Measurements from ENCODE around the gene DUSP1.

DUSP1 gene

GRCh38 chr5:172802567-172803176, 31.7 kb upstream of the DUSP1 start:
- peaks cover 10% of the 10 kb centered on the region for H3K4me1 ChIP-seq (ENCODE audit: insufficient read depth, low read length, poor library complexity, severe bottlenecking)
- TF ChIP-seq EZH2phosphoT487 (IDR thresholded peaks at IDR 0.05; ENCODE audit: borderline replicate concordance) (no peak), CTCF (conservative IDR thresholded peaks at IDR 0.05; ENCODE audit: low read length) (no peak)
- no peak overlapping the region for H3K4me3 ChIP-seq (ENCODE audit: low read length, poor library complexity, severe bottlenecking)
- H3K79me2 ChIP-seq (ENCODE audit: insufficient read depth, low read length) = no peaks in the 10 kb centered on the region
- no peaks in the 10 kb centered on the region for H3K9me3 ChIP-seq (ENCODE audit: insufficient read depth, low read depth, low read length)
- H3K36me3 ChIP-seq (ENCODE audit: insufficient read depth, low read length) = no peaks in the 10 kb centered on the region
- no peaks in the 10 kb centered on the region for H3K9me2 ChIP-seq (replicated peaks; ENCODE audit: low read depth, low read length)
- H3K9ac ChIP-seq (ENCODE audit: low read depth, low read length, poor library complexity, severe bottlenecking) = no peak overlapping the region
- no peak overlapping the region for H3K4me2 ChIP-seq (ENCODE audit: low read depth, low read length, poor library complexity, severe bottlenecking)
- H4K20me1 ChIP-seq (ENCODE audit: insufficient read depth, low read length, poor library complexity, severe bottlenecking) = no peaks in the 10 kb centered on the region
- no peaks in the 10 kb centered on the region for H3K27me3 ChIP-seq (ENCODE audit: insufficient read depth, low read length, poor library complexity, severe bottlenecking)
- no peaks in the 10 kb centered on the region for H3F3A ChIP-seq (ENCODE audit: low read depth)
- H2AFZ ChIP-seq (ENCODE audit: low read length) = no peak overlapping the region

GRCh38 chr5:172802112-172802511, 31.1 kb upstream of the DUSP1 start:
- H3K4me2 ChIP-seq (ENCODE audit: low read depth, low read length, poor library complexity, severe bottlenecking) = no peak overlapping the region

GRCh38 chr5:172801179-172801671, 30.2 kb upstream of the DUSP1 start:
- Histone ChIP-seq H3K9ac (ENCODE audit: low read depth, low read length, poor library complexity, severe bottlenecking) (no peak overlapping the region), H4K20me1 (ENCODE audit: insufficient read depth, low read length, poor library complexity, severe bottlenecking) (no peaks in the 10 kb centered on the region), H3K36me3 (ENCODE audit: insufficient read depth, low read length) (no peaks in the 10 kb centered on the region), H3K79me2 (ENCODE audit: insufficient read depth, low read length) (no peaks in the 10 kb centered on the region), H3F3A (ENCODE audit: low read depth) (no peaks in the 10 kb centered on the region), H3K9me2 (replicated peaks; ENCODE audit: low read depth, low read length) (no peaks in the 10 kb centered on the region), H2AFZ (ENCODE audit: low read length) (no peak overlapping the region), H3K4me3 (ENCODE audit: low read length, poor library complexity, severe bottlenecking) (no peak overlapping the region), H3K4me1 (ENCODE audit: insufficient read depth, low read length, poor library complexity, severe bottlenecking) (peaks cover 10% of the 10 kb centered on the region), H3K27me3 (ENCODE audit: insufficient read depth, low read length, poor library complexity, severe bottlenecking) (no peaks in the 10 kb centered on the region), H3K4me2 (ENCODE audit: low read depth, low read length, poor library complexity, severe bottlenecking) (no peak overlapping the region), H3K9me3 (ENCODE audit: insufficient read depth, low read depth, low read length) (no peaks in the 10 kb centered on the region)
- no peak for TF ChIP-seq CTCF (conservative IDR thresholded peaks at IDR 0.05; ENCODE audit: low read length)
- TF ChIP-seq EZH2phosphoT487 (IDR thresholded peaks at IDR 0.05; ENCODE audit: borderline replicate concordance) = no peak

More at GRCh38 chr5:172802112-172802511, 31.1 kb upstream of the DUSP1 start:
- Histone ChIP-seq H3K27me3 (ENCODE audit: insufficient read depth, low read length, poor library complexity, severe bottlenecking) (no peaks in the 10 kb centered on the region), H3K4me3 (ENCODE audit: low read length, poor library complexity, severe bottlenecking) (no peak overlapping the region), H4K20me1 (ENCODE audit: insufficient read depth, low read length, poor library complexity, severe bottlenecking) (no peaks in the 10 kb centered on the region), H3K79me2 (ENCODE audit: insufficient read depth, low read length) (no peaks in the 10 kb centered on the region), H3K9me2 (replicated peaks; ENCODE audit: low read depth, low read length) (no peaks in the 10 kb centered on the region), H3K9me3 (ENCODE audit: insufficient read depth, low read depth, low read length) (no peaks in the 10 kb centered on the region), H3F3A (ENCODE audit: low read depth) (no peaks in the 10 kb centered on the region), H3K9ac (ENCODE audit: low read depth, low read length, poor library complexity, severe bottlenecking) (no peak overlapping the region), H2AFZ (ENCODE audit: low read length) (no peak overlapping the region), H3K36me3 (ENCODE audit: insufficient read depth, low read length) (no peaks in the 10 kb centered on the region), H3K4me1 (ENCODE audit: insufficient read depth, low read length, poor library complexity, severe bottlenecking) (peaks cover 10% of the 10 kb centered on the region)
- no peak for TF ChIP-seq EZH2phosphoT487 (IDR thresholded peaks at IDR 0.05; ENCODE audit: borderline replicate concordance)
- TF ChIP-seq CTCF (conservative IDR thresholded peaks at IDR 0.05; ENCODE audit: low read length) = no peak
